HCT116 (cell line): ENCODE measurements around the gene RTN4. TPM values are rescaled to one million over a fixed set of nuclear protein-coding genes. Genes with fewer than 3 reads are reported as not detected.

Experiments used
- ATAC-seq: fragments of 200-7000 bp; cut with Tn5 transposase; 2 replicates; pipeline ENCODE4 v1.9.1; 2020; ENCODE audit warnings: mild to moderate bottlenecking, moderate library complexity
- BruUV-seq: library from RNA; stranded (reverse); fragments of 400-500 nt; replicated peaks from 2 replicates; lab custom pipeline; 2021; lab: Mats Ljungman, UMichigan
- CTCF ChIA-PET: fragments of 300-600 bp; sonication (Branson Sonifier 250); formaldehyde crosslinking; loops from one replicate; lab custom pipeline; 2021; ENCODE audit warnings: antibody characterized with exemption; lab: Charles Lee
- POLR2A ChIA-PET: fragments of 300-600, 350-600 bp; sonication (Branson Sonifier 250); formaldehyde crosslinking; loops from one replicate; lab custom pipeline; 2021; ENCODE audit warnings: antibody characterized with exemption; lab: Charles Lee
- RAD21 ChIA-PET, 2 experiments: fragments of 300-600 bp; sonication (Branson Sonifier 250); formaldehyde crosslinking; loops; one replicate each; lab custom pipeline; 2023; ENCODE audit warnings: low total read pairs in 2 of 2; ENCODE audit not compliant: uncharacterized antibody in 2 of 2, unreplicated experiment in 2 of 2, low non-redundant PET in 1 of 2; lab: Charles Lee
- DNase-seq: peaks from one replicate; pipeline ENCODE4 v3.0.0-alpha.2; 2010; ENCODE audit warnings: low read depth, low spot score
- H2AFZ ChIP-seq: fragments of 200-600 bp; shearing (Covaris generic), sonication (generic); 2 replicates; pipeline ENCODE4 v1.6.1; 2017; ENCODE audit warnings: low read depth, mixed run types, mixed read lengths, antibody characterized with exemption, low read length; ENCODE audit not compliant: poor library complexity, severe bottlenecking
- H3K27ac ChIP-seq: 2 replicates; pipeline ENCODE4 v1.5.1; 2012; ENCODE audit warnings: low read depth, low read length
- H3K27me3 ChIP-seq: fragments of 200-600 bp; sonication (generic); 2 replicates; pipeline ENCODE4 v1.6.1; 2016; ENCODE audit warnings: mixed run types, low read length, mixed read lengths; ENCODE audit not compliant: insufficient read depth
- H3K36me3 ChIP-seq, 2 experiments: fragments of 200-500 bp in 1 of 2; fragments of 200-600 bp in 1 of 2; sonication (Bioruptor generic) in 1 of 2; sonication (generic) in 1 of 2; 2 replicates each; pipeline versions ENCODE4 v1.5.1 to v1.6.1; 2014 to 2016; ENCODE audit warnings: low read length in 2 of 2, inconsistent platforms in 1 of 2, mixed read lengths in 1 of 2, mixed run types in 1 of 2; ENCODE audit not compliant: insufficient read depth in 2 of 2, control insufficient read depth in 1 of 2
- H3K4me1 ChIP-seq, 2 experiments: fragments of 200-600 bp in 1 of 2; sonication (generic) in 1 of 2; 2 replicates each; pipeline versions ENCODE4 v1.5.1 to v1.6.1; 2012 to 2017; ENCODE audit warnings: low read length in 2 of 2, inconsistent platforms in 1 of 2, mild to moderate bottlenecking in 1 of 2, mixed read lengths in 1 of 2, mixed run types in 1 of 2, moderate library complexity in 1 of 2; ENCODE audit not compliant: insufficient read depth in 2 of 2, control insufficient read depth in 1 of 2
- H3K4me2 ChIP-seq: fragments of 200-600 bp; sonication (generic); 2 replicates; pipeline ENCODE4 v1.6.1; 2017; ENCODE audit warnings: mixed run types, low read length, mixed read lengths
- H3K4me3 ChIP-seq, 2 experiments: fragments of 200-600 bp in 1 of 2; sonication (generic) in 1 of 2; replicated peaks in 1 of 2; 2 replicates each; pipeline ENCODE4 v1.5.1; 2011 to 2016; ENCODE audit warnings: low read length in 2 of 2, control low read depth in 1 of 2, low read depth in 1 of 2, mild to moderate bottlenecking in 1 of 2, mixed read lengths in 1 of 2, mixed run types in 1 of 2
- H3K79me2 ChIP-seq: fragments of 200-600 bp; sonication (generic); 2 replicates; pipeline ENCODE4 v1.6.1; 2017; ENCODE audit warnings: mild to moderate bottlenecking, mixed run types, low read length, moderate library complexity, mixed read lengths; ENCODE audit not compliant: insufficient read depth
- H3K9ac ChIP-seq: fragments of 200-600 bp; sonication (generic); 2 replicates; pipeline ENCODE4 v1.6.1; 2016; ENCODE audit warnings: low read length, mixed read lengths
- H3K9me2 ChIP-seq: fragments of 200-600 bp; sonication (generic), shearing (Covaris generic); 2 replicates; pipeline ENCODE4 v1.6.1; 2017; ENCODE audit warnings: mixed run types, mild to moderate bottlenecking, moderate library complexity; ENCODE audit not compliant: insufficient read depth
- H3K9me3 ChIP-seq, 2 experiments: fragments of 200-500 bp in 1 of 2; fragments of 200-600 bp in 1 of 2; sonication (Bioruptor generic) in 1 of 2; sonication (generic) in 1 of 2; 2 replicates each; pipeline ENCODE4 v1.6.1; 2014 to 2017; ENCODE audit warnings: low read length in 2 of 2, mixed read lengths in 2 of 2, inconsistent platforms in 1 of 2, low read depth in 1 of 2, mild to moderate bottlenecking in 1 of 2, mixed run types in 1 of 2, moderate library complexity in 1 of 2; ENCODE audit not compliant: control insufficient read depth in 1 of 2, insufficient read depth in 1 of 2
- H4K20me1 ChIP-seq: fragments of 200-600 bp; sonication (generic), shearing (Covaris generic); 2 replicates; pipeline ENCODE4 v1.6.1; 2017; ENCODE audit warnings: mixed run types, mild to moderate bottlenecking, moderate library complexity; ENCODE audit not compliant: insufficient read depth
- CBX3 ChIP-seq: IDR thresholded peaks from 2 replicates; pipeline ENCODE4 v1.6.1; 2012; ENCODE audit warnings: low read depth
- CEBPB ChIP-seq: IDR thresholded peaks from 2 replicates; pipeline ENCODE4 v1.6.1; 2012; ENCODE audit warnings: low read depth
- CTCF ChIP-seq, 3 experiments: fragments of 200-600 bp in 1 of 3; sonication (generic) in 1 of 3; IDR thresholded peaks in 2 of 3; conservative IDR thresholded peaks in 1 of 3; 2 replicates each; pipeline ENCODE4 v1.5.1; 2012 to 2017; ENCODE audit warnings: low read depth in 2 of 3, low read length in 2 of 3, antibody characterized with exemption in 1 of 3, borderline replicate concordance in 1 of 3, control low read depth in 1 of 3, mild to moderate bottlenecking in 1 of 3, mixed read lengths in 1 of 3, mixed run types in 1 of 3, moderate library complexity in 1 of 3; ENCODE audit not compliant: insufficient read depth in 1 of 3
- ELF1 ChIP-seq: IDR thresholded peaks from 2 replicates; pipeline ENCODE4 v1.6.1; 2012; ENCODE audit warnings: low read depth, borderline replicate concordance
- EZH2phosphoT487 ChIP-seq: fragments of 200-600 bp; IDR thresholded peaks from 2 replicates; pipeline ENCODE4 v1.6.1; 2018; ENCODE audit warnings: antibody characterized with exemption, borderline replicate concordance
- JUND ChIP-seq: IDR thresholded peaks from 2 replicates; pipeline ENCODE4 v1.6.1; 2012
- RAD21 ChIP-seq: IDR thresholded peaks from 2 replicates; pipeline ENCODE4 v1.6.1; 2012; ENCODE audit warnings: low read depth, mild to moderate bottlenecking
- SIN3A ChIP-seq: IDR thresholded peaks from 2 replicates; pipeline ENCODE4 v1.6.1; 2012; ENCODE audit warnings: low read depth
- TCF7L2 ChIP-seq: IDR thresholded peaks from 2 replicates; pipeline ENCODE4 v1.7.0; 2011; ENCODE audit warnings: borderline replicate concordance, inconsistent platforms; ENCODE audit not compliant: insufficient read depth, insufficient read length; ENCODE audit errors: extremely low read depth
- ZFX ChIP-seq: fragments of 450-650 bp; IDR thresholded peaks from 2 replicates; pipeline ENCODE4 v1.6.1; 2017
- intact Hi-C: fragments of 100-400 bp; cut with micrococcal nuclease; formaldehyde crosslinking; loops from 2 replicates; pipeline ENCODE4 v1.10.0; 2022
- total RNA-seq: library from RNA; stranded (reverse); gene quantifications from one replicate; pipeline ENCODE4 v1.2.1, GENCODE V29; 2021; ENCODE audit not compliant: unreplicated experiment
- TF ChIP-seq, protein P1 (sequence below): IDR thresholded peaks from 2 replicates; pipeline ENCODE4 v1.6.1; 2011; ENCODE audit warnings: mild to moderate bottlenecking, low read length, moderate library complexity; ENCODE audit not compliant: insufficient replicate concordance; ENCODE audit errors: extremely low read depth

The RTN4 gene
- total RNA-seq, 1 experiment from 2014 or later: 221 TPM

DNA sequence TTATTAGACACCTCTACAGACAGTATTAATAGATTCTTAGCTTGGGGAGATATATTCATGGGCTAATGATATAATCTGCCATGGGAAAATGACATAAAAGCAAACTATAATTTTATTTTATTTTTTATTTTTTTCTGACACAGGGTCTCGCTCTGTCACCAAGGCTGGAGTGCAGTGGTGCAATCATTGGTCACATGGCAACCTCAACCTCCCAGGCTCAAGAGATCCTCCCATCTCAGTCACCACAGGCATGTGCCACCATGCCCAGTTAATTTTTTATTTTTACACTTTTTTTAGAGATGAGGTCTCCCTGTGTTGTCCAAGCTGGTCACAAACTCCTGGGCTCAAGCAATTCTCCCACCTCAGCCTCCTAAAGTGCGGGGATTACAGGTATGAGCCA lies 39.3 kb downstream of the RTN4 start:
- no TSS peak for BruUV-seq
- Histone ChIP-seq H3K4me3 (no peak overlapping the region), H2AFZ (no peak overlapping the region), H3K9me2 (no peaks in the 10 kb centered on the region), H4K20me1 (peaks cover 53% of the 10 kb centered on the region; the same call in 1 of the 2 replicates), H3K36me3 (no peaks in the 10 kb centered on the region), H3K9me3 (no peaks in the 10 kb centered on the region), H3K4me2 (no peak overlapping the region), H3K27ac (no peak overlapping the region), H3K9ac (no peak overlapping the region)
- DNase-seq (no peak), ATAC-seq (no peak)
- intact Hi-C loops: loop anchor here (10.0 kb wide), 1 partner anchor 346 kb away; no protein-coding TSS in a partner anchor
- POLR2A ChIA-PET: no interaction called here
- RAD21 ChIA-PET: no interaction called here
- CTCF ChIA-PET: no interaction called here
- TF ChIP-seq EZH2phosphoT487: no peak
- no peak for TF ChIP-seq ZFX
- TF ChIP-seq RAD21: no peak
- no peak for TF ChIP-seq CBX3
- TF ChIP-seq, protein P1, sequence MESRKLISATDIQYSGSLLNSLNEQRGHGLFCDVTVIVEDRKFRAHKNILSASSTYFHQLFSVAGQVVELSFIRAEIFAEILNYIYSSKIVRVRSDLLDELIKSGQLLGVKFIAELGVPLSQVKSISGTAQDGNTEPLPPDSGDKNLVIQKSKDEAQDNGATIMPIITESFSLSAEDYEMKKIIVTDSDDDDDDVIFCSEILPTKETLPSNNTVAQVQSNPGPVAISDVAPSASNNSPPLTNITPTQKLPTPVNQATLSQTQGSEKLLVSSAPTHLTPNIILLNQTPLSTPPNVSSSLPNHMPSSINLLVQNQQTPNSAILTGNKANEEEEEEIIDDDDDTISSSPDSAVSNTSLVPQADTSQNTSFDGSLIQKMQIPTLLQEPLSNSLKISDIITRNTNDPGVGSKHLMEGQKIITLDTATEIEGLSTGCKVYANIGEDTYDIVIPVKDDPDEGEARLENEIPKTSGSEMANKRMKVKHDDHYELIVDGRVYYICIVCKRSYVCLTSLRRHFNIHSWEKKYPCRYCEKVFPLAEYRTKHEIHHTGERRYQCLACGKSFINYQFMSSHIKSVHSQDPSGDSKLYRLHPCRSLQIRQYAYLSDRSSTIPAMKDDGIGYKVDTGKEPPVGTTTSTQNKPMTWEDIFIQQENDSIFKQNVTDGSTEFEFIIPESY: no peak
- no peak for TF ChIP-seq CTCF (IDR thresholded peaks at IDR 0.05 in 2 of 3, conservative IDR thresholded peaks at IDR 0.05 in 1 of 3; ENCODE audit: borderline replicate concordance in 1 of 3, insufficient read depth in 1 of 3, low read depth in 2 of 3, low read length in 2 of 3)
- TF ChIP-seq TCF7L2: no peak
- TF ChIP-seq ELF1: no peak
- no peak for TF ChIP-seq SIN3A
- TF ChIP-seq JUND: no peak
- TF ChIP-seq CEBPB: no peak
- TF ChIP-seq, all 23 proteins: peak for 0
- peaks cover 29 to 43% of the 10 kb centered on the region in 2 experiments for H3K4me1 ChIP-seq
- peaks cover 100% of the 10 kb centered on the region for H3K79me2 ChIP-seq
- no peaks in the 10 kb centered on the region for H3K27me3 ChIP-seq
